GM19395 (cell line): Measurements from ENCODE around the gene MIA.
"Not testable (repeated sequence)": the region's sequence is repeated elsewhere in the genome, so short reads cannot be mapped to it uniquely, and the experiment has no call there.

Experiments used
- ATAC-seq: cut with Tn5 transposase; IDR thresholded peaks from one replicate; pipeline ENCODE4 v1.9.1; 2021; ENCODE audit warnings: mild to moderate bottlenecking, moderate library complexity; ENCODE audit not compliant: unreplicated experiment

The MIA gene

DNA sequence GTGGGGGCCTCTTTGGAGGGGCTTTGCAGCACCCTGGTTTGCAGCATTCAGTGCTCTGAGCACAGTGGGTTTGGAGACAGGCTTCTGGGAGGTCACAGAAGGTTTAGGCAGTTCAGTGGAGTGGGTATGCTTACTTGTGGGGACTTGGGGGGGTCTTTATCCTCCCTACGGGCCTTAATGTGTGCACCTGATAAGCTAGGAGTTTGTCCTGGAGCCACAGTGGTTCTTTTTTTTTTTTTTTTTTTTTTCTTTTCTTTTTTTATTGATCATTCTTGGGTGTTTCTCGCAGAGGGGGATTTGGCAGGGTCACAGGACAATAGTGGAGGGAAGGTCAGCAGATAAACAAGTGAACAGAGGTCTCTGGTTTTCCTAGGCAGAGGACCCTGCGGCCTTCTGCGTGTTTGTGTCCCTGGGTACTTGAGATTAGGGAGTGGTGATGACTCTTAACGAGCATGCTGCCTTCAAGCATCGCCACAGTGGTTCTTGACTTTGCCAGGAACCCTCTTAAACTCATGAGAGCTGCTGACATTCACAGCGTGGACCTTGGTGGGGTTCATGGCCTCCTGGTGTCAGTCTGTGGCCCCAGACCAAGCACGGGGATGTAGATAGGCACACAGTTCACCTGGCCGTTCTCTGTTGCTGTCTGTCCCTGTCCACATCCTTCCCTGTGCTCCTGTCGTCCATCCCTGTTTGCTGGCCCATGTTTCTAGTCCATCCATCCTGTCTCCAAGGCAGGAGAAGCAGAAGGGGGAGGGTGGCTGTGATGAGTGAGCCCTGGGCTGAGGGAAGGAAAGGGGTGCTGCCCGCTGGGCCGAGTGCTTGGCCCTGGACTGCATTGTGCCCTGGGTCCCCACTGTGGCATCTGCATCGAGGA is 26.3 kb downstream of the MIA start:
- no peak for ATAC-seq

DNA sequence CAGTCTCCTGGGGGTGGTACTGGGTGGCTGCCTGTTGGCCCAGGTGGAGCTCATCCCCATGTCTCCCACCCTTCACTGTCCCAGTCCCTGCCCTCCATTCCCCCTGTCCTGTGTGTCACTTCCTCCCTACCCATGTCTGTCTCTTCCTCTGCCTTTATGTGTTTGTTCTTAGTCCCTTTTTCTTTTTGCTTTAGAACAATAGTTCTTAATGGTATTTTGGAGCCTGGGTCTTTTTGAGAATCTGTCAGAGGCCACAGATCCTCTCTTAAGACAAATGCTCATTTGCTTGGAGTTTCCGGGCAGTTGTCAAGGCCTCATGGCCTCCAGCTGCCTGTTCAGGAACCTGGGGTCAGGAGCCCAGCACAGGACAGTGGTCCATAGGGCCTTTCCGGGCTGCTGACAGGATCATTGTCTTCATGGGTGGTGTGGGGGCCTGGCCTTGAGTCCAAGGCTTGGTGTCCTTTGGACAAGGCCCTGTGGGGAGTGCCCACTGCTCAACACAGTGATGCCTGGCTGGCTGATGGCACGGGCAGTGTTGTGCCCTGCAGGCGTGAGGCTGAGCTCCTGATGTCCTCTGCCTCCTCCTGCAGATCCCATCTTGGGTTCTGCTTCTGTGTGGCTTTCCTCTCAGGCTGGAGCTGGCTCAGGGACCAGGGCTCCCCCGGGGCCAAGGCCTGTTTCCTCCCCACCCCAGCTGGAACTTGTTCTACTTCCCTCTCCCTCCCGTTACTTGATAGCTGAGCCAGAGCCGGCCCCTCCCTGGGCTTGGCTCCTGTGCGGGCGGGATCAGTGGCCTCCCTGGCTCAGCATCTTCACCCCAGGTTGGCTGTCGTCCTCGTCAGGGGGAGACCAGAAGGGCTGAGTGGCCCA is 27.2 kb downstream of the MIA start:
- ATAC-seq: no peak

- no peak for ATAC-seq
Observed at GRCh38 chr19:40803170-40803856, 28.0 kb downstream of the MIA start.

DNA sequence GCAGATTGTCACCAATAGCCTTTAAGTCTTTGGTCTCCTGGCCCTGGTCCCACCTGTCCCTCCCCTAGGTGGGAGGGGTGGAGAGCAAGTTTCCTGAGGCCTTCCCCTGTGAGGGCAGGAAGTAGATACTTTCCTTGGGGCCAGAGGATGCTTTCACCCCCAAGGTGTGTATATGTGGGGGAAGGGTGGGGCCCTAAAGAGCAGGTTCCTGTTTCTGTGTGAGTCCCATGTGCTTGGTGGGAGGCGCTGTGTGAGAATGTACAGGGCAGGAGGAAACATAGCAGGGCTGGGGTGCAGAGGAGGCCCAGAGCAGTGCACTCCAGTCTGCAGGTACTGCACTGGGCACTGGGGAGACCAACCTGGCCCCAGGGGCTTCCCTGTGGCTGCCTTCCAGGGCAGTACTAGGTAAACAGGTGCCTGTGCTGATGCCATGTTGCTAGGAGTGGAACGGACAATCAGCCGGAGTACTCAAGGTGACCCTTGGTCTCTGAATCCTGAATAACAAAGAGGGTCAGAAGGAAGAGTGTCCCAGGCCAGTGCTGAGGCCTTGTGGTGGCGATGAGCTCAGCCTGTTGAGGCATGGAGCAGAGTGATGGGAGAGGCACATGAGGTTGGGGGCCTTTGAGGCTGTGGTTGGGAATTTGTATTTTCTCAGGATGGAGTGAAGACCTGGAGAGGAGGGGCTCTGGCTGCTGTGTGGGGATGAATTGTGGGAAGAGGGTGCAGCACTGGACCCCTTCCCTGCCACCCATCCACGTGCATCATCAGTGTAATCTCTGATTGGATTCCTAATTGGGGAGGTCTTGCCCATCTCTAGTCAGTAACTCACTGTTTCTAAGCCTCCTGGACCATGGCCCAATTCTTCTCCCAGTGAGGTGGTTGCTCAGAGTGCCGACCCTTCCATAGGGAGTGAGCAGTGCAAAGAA is 28.8 kb downstream of the MIA start:
- ATAC-seq: no peak

DNA sequence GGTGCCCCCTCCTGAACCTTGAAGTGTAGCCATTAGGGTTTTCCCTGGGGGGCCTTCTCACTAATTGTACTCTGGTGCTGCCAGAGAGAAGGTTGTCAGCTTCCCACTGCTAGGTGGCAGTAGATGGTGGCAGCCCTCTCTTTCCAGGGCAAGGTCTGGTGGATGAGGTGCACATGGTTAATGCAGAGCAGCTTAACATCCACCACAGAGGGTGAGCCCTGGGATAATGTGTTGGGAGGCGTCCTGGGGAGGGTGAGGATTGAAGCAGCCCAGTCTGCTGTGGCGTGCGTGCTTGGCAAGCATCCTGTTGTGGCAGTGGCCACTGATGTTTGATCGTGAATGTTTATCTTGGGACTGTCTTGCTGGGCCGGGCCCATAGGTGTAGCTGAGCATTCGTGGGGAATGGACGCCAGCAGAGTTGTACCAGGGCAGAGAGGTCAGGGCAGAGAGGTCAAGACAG is 29.5 kb downstream of the MIA start:
- ATAC-seq: no peak

GRCh38 chr19:40805258-40805868 is 30.0 kb downstream of the MIA start:
- ATAC-seq: no peak

DNA sequence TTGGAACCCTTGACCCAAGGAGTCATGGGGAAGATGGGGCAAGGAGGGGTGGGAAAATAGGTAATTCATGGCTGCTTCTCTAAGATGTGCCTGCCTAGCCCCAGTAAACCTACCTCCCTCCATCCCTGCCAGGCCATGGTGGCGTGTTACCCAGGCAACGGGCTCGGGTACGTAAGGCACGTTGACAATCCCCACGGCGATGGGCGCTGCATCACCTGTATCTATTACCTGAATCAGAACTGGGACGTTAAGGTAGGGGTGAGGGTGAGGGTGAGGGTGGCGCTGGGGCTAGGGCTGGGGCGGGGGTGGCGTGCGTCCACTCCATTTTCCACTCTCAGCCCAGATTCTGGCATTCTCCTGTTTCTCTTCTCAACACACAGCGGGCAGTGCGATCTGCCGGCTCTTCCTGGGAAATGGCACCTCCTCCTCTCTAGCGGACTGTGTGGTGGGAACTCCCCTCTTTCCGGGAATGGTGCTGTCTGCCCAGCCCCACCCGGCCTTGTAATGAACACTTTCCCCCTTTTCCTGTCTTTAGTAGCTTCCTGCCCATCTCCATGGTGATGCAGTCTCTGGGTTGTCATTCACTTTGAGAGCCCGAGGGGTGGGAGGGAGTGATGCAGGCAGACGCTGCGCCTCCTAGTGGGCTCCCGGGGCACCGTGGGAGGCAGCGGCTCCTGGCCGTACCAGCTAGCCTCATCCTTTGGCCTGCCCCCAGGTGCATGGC is 31.3 kb downstream of the MIA start:
- no peak for ATAC-seq

- ATAC-seq: no peak
Observed at GRCh38 chr19:40807147-40808020, 32.1 kb downstream of the MIA start.

GRCh38 chr19:40808021-40808325 is 32.7 kb downstream of the MIA start:
- no peak for ATAC-seq

DNA sequence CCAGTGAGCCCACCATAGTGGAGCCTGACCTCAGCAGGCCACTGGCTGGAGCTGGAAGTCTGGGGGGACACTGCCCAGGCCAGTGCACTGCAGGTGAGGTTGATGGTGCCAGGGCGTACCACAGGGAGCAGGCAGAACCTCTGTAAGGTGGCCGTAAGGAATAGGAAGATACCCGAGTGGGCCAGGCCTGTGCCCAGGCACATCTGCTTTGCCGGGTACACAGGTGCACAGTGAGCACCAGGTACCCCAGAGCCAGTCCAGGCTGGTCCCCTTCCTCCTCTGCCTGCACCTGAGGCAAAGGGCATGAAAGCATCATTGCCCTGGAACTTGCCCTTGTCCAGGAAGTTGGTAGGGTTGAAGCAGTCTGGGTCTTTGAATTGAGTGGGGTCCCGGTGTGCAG is 33.2 kb downstream of the MIA start:
- no peak for ATAC-seq

DNA sequence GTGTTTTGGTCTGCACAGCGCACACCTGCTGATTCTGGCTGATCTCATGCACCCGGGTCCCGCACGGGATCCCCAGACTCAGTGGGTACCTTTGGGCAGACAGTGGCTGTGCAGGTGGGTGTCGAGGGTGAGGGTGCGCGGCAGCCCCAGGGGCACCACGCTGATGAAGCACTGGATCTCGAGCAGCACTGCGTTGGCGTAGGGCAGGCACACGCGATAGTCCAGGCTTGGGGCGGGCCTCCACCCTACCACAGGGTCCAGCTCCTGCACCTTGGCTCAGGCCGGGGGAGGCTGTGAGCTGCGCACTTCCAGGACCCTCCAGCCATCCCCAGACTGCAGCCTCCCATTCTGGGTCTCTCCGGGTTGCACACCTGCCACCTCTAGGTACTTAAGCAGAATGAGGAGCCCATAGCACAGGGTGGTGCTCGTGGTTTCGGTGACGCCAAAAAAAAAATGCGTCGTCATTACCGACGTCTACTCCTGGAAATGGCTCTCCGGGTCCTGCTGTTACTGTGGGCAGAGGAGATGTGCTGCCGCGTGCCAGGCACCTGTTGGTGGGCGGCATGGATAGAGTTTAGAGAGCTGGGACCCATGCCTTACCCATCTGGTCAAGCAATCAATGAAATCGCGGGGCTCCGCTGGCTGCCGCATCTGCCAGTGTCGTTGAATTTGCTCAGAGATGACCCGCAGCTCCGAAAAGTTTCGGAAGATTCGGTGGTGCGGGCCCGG is 34.2 kb downstream of the MIA start:
- ATAC-seq: no peak

DNA sequence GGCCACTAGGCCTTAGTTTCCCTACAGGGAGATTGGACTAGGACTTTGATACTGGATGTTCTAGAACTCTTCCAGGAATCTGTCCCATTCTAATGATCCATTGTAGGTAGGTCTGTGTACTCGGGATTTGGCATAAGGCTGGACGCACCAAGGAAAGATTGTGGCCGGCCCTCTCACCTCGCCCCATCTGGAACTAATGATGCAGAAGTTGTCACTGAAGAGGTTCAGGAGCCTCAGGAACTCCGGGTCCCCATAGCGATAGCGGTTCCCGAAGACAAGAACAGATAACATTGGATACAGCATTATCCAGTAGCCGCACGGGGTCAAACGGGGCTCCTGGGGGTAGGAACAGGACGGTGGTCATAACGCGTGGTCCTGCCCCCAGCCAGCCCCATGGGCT is 34.8 kb downstream of the MIA start:
- ATAC-seq: no peak

DNA sequence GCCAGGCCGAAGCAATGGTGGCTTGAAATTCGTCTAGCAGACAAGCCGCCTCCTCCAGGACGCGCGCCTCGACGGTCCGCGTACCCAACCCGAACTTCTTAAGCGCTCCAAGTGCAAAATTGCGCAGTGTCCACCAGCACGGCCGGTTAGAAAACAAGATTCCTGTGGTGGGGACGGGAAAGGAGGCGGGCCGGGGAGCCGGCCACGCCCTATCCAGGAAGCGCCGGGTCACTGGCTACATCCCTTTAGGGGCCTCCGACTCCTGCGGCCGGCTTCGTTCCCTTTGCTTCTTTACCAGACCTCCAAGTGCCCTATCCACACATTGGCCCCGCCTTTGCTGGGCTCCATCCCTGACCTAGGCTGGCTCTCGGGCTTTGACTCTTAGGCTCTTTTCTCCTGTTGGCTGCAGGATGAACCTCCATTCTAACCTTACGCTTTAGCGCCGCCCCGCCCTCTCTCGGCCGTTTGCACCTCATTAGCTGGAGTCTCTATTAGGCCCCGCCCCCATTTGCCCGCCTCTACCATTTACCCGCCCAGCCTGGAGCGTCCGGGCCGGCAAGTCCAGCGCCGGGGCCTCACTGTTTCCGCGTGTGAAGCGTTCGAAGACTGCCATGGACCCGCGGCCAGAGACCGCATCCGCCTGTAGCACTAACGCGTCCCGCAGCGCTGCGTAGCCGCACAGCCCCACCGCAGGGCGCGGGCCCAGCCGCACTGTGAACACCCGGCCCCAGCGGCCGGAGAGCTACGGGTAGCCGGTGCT is 35.5 kb downstream of the MIA start:
- ATAC-seq: peak; percentile 73

DNA sequence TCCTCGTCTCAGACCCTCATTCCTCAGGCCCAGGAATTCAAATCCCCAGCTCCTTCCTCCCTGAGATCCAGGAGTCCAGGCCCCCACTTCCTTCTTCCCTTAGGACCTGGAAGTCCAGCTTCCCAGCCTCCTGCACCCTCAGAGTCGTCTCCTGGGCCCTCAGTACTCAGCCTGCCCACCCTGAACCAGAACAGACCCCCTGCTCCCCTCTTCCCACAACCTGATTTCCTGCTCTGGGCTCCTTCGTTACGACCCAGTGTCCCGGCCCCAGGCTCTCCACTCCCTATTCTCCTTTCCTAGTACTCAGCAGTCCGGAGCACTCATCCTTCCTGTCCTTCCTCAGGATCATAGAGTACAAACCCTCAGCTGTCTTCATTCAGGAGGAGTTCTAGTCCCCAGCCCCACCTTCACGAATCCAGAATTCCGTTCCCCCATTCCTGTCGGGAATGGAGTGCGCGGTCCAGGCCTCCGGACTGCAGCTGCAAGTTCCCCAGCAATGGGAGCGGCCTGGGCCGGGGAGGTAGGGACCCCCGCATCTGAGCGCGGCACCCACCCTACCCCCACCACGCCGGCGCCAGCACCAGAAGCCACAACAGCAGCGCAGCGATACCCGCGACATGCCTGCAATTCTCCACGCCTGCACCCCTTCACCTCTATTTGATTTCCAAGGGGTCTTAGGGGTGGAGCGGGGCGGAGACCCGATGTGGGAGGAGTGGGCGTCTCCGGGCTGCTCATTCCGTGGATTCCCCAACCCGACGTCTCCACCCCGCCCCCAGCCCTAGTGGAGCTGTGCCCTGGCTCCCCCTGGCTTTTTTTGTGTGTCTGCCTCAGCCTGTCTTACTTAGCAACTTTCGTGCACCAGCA is 36.4 kb downstream of the MIA start:
- ATAC-seq: no peak

- ATAC-seq: not testable (repeated sequence)
Observed at GRCh38 chr19:40812571-40812970, 37.2 kb downstream of the MIA start.

DNA sequence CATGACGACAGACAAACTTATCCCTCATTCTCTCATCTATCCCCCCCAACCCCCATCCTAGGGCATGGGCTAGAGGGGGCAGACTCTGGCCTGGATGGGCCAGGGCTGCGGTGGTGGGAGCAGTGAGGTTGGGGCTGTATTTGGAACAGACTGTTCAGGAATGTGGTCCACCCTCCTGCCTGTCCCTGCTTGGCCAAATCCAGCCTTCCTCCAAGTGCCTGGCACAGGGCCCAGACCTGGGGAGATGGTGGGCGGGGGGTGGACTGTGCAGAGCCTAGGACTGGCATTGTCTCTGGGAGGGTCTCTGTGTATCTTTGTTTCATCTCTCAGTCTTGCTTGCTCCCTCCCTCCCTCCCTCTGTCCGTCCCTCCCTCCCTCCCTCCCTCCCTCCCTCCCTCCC is 37.9 kb downstream of the MIA start:
- no peak for ATAC-seq
